GM13977 (cell line): ENCODE data around the gene UTS2.

ENCODE experiments used
- DNase-seq: peaks from one replicate; pipeline ENCODE4 v3.0.0; 2012; ENCODE audit warnings: low spot score
- in situ Hi-C: fragments of 300-500 bp; cut with MboI; formaldehyde crosslinking; loops from one replicate; pipeline ENCODE4 v1.12.0; 2022; ENCODE audit warnings: low sequenced_read_pairs, low pct_unique_long_range_greater_than_20kb, mixed read lengths, inconsistent platforms; ENCODE audit not compliant: unreplicated experiment
- TF ChIP-seq, protein P1 (sequence below): IDR thresholded peaks from 2 replicates; pipeline ENCODE4 v1.5.1; 2012; ENCODE audit warnings: mild to moderate bottlenecking, control low read depth; ENCODE audit not compliant: insufficient read depth; ENCODE audit errors: extremely low read depth, missing control alignments

Gene UTS2

DNA sequence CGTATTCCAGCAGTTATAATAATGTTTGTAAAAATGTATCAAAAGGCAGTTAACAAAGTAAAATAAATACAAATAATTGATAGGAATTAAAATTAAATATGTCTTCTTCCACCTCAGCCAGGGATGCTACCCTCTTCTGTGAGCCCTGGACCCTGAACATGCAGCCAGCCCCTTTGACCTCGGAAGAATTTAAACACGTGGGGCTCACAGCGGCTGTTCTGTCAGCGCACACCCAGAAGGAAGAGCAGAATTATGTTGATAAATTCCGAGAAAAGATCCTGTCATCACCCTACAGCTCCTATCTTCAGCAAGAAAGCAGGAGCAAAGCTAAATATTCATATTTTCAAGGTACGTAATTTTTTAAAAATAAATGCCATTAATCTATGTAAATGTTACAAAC lies 26.5 kb downstream of the UTS2 start:
- in situ Hi-C loops: no loop called here
- DNase-seq: no peak
- TF ChIP-seq, protein P1, sequence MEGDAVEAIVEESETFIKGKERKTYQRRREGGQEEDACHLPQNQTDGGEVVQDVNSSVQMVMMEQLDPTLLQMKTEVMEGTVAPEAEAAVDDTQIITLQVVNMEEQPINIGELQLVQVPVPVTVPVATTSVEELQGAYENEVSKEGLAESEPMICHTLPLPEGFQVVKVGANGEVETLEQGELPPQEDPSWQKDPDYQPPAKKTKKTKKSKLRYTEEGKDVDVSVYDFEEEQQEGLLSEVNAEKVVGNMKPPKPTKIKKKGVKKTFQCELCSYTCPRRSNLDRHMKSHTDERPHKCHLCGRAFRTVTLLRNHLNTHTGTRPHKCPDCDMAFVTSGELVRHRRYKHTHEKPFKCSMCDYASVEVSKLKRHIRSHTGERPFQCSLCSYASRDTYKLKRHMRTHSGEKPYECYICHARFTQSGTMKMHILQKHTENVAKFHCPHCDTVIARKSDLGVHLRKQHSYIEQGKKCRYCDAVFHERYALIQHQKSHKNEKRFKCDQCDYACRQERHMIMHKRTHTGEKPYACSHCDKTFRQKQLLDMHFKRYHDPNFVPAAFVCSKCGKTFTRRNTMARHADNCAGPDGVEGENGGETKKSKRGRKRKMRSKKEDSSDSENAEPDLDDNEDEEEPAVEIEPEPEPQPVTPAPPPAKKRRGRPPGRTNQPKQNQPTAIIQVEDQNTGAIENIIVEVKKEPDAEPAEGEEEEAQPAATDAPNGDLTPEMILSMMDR: no peak

DNA sequence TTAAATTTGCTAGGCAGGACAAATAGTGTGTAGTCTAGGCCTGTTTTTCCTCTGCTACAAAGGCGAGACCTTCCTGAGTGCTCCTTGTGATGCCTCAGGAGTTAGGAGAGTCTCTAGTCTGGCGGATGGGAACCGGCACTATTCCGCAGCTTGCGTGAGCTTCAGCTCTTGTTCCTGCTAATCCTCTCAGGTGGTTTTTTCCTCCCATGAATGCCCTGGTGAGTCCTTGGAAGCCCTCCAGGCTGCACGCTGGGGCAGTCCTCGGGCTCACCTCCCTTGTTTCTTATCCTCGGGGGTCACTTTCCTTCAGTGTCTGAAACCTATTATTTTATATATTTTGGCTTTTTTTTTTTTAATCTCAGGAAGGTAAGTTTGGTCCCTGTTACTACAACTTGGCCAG lies 28.2 kb downstream of the UTS2 start:
- TF ChIP-seq, protein P1: no peak
- DNase-seq: no peak
- in situ Hi-C loops: no loop called here

DNA sequence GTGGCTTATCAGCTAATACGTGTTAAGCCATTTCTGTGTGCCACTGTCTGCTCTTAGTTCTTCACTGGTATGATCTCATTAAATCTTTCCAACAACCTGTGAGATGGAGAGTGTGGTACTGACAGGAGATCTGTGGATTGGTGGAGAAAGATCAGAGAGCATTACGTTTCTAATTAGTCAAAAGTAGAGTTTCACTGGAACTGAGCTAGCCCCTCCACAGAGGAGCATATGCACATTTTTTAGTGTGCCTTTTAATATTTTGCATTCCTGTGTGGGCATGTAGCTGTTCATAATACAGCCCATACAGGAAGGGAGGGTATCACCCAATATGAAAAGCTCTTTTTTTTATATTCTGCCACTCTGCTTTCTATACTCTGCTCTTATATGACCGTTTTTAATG lies 31.6 kb downstream of the UTS2 start:
- DNase-seq: no peak
- in situ Hi-C loops: no loop called here
- TF ChIP-seq, protein P1: no peak

DNA sequence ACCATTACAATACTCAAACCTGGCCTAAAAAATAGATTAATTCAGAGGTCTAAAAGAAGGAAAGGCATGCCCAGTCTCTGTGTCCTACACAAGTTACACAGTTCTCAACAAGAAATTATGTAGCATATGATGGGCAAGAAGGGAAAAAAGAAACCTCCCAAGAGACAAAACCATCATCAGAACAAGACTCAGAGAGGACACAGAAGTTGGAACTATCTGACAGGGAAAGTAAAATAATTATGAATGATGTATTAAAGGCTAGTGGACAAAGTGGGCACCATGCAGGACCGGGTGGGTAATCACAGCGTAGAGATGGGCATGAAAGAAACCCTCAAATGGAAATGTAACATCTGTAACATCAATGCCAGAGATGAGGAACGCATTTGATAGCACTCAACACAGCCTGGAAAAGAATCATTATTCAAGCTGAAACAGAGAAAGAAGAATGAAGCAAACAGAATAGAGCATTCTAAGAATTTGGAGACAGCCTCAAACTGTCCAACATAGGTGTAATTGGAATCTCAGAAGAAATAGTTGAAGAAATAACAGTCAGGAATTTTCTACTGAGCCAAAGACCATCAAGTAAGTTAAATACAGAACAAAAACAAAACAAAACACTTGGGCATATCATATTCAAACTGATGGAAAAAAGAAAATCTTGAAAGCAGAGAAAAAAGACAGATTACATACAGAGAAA lies 39.0 kb downstream of the UTS2 start:
- no peak for DNase-seq
- in situ Hi-C loops: no loop called here
- TF ChIP-seq, protein P1: no peak

- no peak for DNase-seq
- in situ Hi-C loops: no loop called here
- TF ChIP-seq, protein P1: no peak
Observed at GRCh38 chr1:7811476-7811875, 41.4 kb downstream of the UTS2 start.

DNA sequence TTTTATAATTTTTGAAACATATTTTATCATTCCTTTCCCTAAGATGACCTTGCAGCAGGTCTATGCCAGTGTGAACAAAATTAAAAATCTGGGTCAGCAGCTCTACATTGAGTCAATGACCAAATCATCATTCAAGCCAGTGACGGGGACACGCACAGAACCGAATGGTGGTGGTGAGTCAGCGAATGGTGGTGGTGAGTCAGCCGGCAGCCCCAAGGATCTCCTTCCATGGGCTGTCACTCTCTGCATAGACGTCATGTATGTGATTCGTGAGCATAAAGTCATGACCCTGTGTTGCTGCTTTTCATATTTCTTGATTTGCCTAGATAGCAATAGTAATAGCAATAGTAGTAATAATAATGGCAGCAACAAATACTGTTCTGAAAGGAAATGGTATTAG lies 42.5 kb downstream of the UTS2 start:
- DNase-seq: no peak
- in situ Hi-C loops: no loop called here
- TF ChIP-seq, protein P1: no peak
